Renal pelvis (tissue), 4 donors: ENCODE results near the gene PDIA6. TPM values are rescaled to one million over a fixed set of nuclear protein-coding genes. Genes with fewer than 3 reads are reported as not detected.

Experiments
- DNase-seq: peaks from one replicate; pipeline ENCODE4 v3.0.0-alpha.2; 2013
- polyA plus RNA-seq, 3 donors: library from polyadenylated mRNA; unstranded; fragments of 120-200 nt; gene quantifications; one replicate each; pipeline ENCODE4 v1.2.1, GENCODE V29; 2013; ENCODE audit not compliant: insufficient read length in 3 of 3

Gene PDIA6
- polyA plus RNA-seq, 3 donors, result 330 to 372 (median 332) TPM

DNA sequence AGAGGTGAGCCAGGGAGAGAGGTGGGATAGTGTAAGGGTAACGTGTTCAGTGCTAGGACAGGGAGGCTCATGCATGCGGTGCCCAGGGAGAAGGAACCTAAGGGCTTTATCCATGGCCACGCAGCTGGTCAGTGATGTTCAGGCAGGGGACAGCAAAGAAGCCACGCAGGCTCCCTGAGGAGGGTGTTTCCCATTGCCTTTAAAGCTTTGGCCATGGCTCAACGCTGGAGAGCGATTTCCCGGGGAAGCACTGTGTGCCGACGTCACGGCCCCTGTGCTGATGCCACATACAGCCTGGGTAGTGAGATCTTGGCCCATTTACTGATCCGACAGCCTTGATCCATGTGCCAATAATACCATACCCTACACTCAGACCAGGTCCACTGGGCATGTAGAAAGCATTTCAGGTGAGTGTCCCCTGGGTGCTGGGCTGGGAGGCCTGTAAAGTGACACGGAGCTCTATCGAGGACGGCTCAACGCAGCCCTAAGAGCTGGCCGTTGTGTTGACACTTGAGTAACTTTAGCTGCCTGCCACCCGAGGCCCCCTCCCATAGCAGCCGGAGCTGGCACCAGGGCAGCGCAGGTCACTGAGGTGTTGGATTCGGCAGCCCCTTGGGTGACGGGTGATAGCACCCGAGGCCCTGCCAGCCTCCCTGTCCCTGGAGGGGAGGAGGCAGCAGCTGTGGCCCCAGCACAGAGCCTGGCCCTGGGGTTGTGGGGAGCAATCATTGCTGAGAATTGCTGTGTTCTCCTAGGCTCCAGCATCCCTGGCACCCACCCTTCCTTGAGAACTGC lies 41.4 kb downstream of the PDIA6 start:
- DNase-seq, result no peak

DNA sequence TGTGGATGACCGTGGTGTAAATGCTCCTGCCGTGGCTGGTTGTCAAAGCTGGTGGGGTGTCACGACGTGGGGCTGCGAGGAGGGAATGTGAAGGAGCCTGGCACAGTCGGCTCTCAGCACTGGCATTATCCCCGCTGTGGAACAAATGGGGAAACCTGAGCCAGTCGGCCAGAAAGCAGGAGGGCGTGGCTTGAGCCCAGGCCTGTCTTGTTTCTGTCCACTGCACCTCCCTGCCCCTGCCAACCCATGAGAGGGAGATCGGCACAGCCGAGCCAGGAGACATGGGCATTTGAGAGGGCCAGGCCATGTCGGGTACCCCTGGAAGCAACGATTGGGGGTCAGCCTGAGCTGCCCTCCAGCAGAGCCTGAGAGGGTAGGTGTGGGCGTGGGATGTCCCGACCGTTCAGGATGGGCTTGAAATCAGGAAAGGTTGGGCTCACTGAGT lies 44.5 kb downstream of the PDIA6 start:
- DNase-seq, result no peak

DNA sequence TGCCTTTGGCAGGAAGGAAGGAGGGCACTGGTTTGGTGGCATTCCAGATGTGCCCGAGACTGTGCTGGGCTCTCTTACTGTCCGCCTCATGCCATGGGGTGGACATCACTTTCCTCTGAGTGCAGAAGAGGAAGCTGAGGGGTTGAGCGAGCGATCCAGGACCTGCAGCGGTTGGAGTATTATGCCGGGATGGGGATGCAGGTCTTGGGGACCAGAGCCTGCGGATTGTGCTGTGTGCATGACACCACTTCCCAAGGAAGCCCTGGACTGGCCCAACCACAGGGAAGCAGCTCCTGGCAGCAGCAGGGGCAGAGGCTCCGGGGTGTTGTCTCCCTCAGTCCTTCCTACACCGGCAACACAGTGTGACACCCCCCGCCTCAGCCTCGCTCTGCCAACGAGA lies 46.7 kb downstream of the PDIA6 start:
- no peak for DNase-seq

DNA sequence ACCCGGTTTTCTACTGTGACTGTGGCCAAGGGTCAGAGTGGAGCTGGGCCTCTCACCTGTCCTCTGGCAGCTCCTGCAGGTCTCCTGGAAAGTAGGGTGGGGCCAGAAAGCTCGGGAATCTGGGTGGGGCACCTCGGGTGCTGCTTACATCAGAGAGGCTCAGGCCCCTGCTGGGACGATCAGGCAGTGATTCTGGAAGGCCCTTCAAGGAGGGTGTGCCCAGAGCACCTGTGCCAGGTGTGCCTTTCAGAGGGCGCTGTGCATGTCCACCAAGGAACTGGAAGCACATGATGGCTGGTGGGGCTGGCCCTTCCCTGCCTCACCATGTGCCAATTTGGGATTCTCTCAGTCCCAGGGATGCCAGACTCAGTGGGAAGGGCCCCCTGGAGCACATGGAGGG lies 47.1 kb downstream of the PDIA6 start:
- no peak for DNase-seq

DNA sequence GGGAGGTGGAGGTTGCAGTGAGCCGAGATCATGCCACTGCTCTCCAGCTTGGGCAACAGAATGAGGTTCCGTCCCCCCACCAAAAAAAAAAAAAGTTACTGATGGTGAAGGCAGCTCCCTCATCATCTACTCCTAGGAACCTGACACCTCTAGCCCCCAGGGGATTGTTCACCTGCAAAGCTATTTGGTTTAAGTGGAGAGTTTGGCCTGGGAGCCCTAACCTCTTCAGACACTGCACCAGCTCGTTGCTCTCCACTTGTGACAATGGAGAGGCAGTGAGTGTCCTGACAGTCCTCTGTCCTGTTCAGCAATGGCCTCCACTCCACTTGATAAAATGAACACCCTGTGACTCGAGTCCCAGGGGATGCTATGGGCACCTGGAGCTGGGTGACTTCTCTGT lies 47.7 kb downstream of the PDIA6 start:
- no peak for DNase-seq

DNA sequence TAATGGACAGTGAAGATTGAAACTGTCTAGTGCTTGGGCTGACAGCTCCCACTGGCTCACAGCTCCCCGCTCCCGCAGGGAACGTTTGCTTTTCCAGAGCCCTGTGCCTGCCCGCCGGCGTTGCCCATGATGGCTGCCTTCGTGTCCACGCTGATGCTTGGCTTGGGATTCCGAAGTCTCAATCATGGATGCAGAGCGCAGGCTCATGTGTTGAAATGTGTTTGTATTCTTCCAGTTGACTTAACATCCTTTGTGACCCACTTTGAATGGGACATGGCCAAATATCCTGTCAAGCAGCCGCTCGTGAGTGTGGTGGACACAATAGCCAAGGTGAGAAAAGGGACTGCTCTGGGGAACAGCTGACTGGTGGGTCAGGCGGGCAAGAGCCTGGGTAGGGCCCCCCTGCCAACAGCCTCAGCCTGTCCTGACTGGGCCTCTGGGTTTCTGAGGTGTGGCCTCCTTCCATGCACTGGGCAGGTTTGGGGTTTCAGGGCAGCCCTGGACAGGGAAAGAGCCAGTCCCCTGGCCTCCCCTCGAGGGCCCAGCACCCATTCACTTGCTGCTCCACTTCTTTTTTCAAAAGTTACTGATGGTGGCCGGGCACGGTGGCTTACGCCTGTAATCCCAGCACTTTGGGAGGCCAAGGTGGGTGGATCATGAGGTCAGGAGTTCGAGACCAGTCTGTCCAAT lies 48.3 kb downstream of the PDIA6 start:
- no peak for DNase-seq

DNA sequence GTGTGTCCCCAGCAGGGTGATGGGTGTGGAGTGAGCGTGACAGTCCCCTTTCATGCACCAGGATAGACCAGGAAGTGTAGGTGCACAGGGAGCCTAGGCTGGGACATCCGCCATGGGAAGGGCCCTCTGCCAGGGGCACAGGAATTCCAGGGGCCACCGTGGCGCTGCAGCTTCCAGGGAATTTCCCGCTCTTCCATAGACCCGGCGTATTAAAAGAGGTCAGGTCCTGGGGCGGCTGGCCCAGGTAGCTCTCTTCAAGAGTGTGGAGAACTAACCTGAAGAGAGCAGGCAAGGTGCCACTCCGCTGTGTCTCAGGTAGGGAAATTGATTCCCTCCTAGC lies 49.2 kb downstream of the PDIA6 start:
- no peak for DNase-seq

DNA sequence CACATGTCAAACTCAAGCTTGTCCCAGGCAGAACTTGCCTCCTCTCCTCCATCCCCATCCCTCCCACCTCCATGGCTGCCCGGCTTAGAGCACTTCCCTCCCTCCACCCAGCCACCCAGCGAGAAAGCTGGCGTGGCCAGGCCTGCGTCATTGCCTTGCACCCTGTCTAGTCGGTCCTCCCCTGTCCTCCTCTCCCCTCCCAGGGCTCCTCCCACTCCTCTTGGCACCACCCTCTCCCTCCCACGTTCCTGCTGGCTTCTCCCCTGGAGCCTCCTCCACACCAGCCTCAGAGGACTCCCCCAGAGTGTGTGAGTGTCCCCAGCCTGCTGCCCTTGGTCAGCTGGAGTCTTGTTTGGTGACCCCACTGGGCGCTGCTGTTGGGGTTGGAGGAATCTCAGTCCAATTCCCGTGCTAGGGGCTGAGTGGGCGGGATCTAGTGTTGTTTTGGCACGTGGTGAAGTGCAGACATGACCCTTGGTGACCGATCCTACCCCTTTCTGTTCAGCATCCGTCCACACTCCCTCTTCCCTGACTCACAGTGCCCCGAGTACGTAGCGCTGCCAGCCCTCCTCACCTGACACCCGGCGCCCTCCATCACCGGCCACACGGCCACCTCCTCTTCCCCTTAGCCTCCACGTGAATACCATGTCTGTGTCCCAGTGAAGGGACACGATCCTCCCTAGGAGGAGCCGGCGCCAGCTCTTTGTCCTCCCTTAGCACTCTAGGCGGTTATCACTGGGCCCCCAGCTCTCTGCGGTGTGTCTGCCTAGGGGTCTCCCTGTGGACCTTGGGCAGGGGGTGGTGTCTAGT lies 49.7 kb downstream of the PDIA6 start:
- peak; percentile 49 for DNase-seq

DNA sequence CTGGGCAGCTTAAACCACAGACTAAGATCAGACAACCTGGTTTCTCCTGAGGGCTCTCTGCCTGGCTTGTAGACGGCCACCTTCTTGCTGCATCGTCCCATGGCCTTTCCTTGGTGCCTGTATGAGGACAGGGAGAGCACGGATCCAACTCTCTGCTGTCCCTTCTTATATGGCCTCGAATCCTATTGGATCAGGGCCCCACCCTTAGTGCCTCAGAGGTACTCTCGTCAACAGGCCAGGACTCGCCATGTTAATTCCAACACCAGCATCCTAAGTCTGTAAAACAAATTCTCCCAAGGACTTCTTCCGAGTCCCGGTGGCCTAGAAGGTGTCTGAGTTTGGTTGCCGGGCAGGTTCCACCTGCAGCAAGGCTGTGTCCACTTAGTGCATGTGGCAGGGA lies 51.0 kb downstream of the PDIA6 start:
- no peak for DNase-seq

DNA sequence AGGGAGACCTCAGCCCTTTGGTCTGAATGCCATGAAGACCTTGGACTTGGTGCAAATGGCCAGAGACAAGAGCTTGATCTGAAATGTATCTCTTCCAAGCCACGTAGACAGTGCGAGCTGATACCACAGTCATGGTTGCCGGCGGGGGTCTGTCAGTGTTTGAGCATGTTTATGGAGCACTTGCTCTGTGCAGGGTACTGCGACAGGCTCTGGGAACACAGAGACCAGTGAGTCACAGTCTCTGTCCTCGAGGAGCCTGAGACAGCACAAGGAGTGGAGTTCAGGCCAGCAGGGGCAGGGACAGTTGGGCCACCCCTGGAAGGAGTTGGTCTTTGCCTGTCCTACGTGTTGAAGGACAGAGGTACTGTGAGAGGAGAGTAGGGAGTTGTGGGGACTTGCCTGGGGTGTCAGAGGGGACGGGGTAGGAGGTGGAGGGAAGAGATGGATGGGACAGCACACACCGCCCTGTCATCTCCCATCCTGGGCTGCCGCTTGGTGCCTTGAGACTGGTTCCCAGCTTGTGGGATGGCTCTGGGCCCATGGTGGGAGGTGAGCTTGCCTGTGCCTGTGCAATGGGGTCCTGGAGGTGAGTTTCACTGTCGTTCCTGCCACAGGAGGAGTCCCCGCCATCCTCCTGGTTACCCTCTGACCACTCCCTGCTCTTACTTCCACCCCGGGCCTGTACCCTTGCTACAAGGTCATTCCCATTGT lies 51.6 kb downstream of the PDIA6 start:
- no peak for DNase-seq

DNA sequence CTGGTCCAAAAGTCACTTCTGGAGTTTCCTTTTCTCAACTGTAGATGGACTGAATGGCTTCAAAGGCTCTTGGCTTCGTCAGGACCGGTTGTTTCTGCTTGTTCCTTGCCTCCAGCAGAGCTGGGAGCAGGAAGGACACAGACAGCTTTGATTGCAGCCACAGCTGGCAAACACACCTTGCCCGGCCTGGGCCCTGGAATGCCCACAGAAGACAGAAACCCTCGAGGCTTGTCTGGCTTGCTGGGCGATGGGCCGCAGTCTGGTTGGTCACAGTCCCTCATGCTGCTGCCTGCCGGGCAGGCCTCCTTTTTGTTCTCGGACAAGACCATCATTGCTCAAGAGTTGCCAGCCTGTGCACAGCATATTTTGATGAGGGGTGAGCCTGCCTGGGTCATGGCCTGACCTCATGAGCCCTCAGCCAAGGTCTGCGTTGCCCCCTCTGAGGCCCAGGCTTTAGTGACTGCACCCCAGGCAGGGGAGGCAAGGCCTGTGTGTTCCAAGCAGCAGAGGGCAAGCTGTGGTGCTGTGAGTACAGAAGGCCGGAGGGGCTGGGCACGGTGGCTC lies 53.4 kb downstream of the PDIA6 start:
- DNase-seq, result no peak

DNA sequence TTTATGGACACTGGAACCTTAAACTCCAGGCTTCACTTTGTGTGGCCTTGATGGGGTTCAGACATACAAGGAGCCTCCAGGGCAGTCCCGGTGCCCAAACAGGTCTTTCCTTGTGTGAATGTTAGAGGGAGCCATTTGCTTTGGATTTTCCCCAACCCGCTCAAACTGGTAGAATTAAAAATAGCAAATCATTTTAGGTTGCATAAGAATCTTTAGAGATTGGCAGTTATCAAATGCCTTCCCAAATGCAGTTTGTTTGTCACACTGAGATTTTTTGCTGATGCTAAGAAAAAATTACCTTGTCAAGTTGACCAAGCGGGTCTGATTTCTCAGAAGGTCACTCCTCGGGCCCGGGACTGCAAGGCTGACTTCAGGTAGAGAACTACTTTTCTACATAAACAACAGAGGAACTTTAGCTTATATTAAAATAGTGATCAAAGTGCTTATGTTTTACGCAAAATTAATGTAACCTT lies 54.7 kb downstream of the PDIA6 start:
- no peak for DNase-seq

DNA sequence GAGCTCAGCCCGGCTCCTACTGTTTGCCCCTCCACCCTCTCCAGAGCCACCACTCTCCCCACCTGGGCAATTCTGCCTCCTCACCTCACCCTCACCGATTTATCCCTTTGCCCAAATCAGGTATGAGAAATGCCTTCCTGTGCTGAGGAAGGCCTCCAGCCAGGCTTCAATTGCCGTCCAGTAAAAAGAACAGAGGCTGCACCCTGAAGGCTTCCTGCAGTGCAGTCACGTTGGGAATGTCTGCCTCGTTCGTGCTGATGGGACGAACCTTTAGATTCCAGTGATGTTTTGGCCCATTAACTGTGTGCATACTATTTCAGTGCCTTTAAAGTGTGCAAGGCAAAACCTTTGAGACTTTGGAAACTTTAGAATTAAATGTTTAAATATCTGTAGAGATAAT lies 57.0 kb downstream of the PDIA6 start:
- DNase-seq, result no peak

DNA sequence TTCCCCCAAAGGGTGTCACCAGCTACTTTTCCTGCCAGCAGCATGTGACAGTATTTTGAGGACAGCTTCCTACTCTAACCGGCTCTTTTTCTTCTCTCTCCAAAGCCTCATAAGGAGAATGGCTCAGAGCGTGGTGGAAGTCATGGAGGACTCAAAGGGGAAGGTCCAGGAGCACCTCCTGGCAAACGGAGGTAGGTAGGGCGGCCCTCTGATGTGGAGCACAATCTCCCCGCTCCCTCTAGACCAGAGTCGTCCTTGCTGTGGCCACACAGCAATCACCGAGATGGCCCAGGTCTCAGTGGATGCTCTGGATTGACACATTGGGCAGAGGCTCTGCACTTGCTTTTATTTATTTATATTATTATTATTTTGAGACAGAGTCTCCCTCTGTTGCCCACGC lies 58.7 kb downstream of the PDIA6 start:
- no peak for DNase-seq

DNA sequence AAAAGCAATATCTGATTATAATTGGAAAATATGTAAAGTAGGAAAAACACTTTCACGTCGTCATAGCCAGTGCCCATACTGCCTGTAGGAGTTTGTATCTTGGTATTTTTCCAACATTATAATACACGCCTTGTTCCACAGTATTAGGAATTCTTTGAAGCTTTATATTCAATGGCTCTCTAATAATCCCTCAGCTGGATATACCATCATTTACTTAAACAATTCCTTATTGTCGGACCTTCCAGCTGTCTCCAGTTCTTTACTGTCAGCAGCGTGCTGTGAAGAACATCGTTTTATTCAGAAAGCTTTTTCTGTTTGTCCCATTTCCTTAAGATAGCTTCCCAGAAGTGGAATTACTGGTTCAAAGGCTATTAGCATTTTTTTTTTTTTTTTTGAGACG lies 59.4 kb downstream of the PDIA6 start:
- no peak for DNase-seq

DNA sequence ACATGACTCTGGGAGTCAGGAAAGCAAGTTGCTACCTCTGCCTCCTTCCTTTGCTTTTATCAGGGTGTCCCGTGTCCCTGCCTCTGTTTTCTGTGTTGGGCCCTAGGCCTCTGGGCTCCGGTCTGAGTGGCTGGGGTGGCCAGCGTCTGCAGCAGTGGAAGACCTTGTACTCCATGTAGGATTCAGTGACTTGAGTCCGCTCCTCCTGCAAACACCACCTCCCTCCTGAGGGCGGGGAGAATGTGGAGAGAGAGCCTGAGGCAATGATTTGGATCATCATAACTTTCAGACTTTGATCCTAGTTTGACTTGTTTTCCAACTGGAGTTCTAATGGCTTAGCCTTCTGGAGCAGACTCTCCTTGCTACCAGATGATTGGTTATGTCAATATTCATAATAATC lies 60.3 kb downstream of the PDIA6 start:
- DNase-seq, result no peak

DNA sequence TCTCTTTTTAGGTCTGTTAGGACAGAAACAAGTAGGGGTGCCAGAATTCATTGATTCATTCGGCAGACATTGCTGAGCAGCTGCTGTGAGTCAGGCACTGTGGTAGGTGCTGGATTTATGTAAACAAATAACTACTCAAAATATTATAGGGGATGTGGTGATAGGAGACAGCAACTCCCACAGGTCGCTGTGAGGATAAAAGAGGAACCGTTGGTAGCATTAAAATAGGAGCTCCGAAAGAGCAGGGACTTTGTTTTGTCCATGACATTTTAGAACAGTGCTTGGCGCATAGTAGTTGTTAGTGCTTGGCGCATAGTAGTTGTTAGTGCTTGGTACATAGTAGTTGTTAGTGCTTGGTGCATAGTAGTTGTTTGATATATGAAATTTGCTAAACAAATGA lies 62.0 kb downstream of the PDIA6 start:
- DNase-seq, result no peak

DNA sequence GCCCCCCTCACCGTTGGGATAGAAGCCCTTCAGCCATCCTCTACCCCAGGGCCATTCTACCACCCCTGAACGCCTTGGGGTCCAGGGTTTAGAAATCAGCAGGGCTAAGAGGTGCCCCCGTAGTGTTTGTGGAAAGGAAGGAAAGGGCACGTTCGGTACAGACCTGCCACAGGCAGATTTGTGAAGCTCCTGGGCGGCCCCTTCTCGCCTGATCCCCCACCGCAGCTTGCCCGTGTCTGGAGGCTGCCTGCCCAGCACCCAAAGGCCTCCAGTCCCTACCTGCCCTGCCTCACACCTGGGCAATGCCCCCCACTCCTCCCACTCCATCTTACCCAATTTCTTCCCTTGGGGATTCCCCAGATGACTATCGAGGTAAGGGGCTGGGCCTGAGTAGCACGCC lies 69.9 kb downstream of the PDIA6 start:
- no peak for DNase-seq

DNA sequence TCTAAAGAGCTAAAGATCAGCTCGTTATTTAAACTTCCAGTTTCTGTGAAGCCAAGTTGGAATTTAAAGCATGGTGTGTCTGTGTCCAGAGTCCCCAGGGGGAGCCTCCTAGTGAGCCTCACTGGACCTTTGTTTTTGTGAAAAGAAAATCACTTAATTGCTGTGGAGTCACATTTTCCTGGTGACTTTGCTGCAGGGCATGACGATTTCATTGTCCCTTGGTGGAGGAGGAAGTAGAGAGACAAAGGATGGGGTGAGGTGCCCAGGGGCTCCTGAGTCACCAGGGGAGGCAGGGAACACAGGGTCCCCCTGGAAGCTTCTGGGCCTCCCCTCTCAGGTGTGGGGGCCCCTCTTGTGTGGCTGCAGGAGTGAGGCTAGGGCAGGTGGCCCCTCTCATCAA lies 71.4 kb downstream of the PDIA6 start:
- no peak for DNase-seq

DNA sequence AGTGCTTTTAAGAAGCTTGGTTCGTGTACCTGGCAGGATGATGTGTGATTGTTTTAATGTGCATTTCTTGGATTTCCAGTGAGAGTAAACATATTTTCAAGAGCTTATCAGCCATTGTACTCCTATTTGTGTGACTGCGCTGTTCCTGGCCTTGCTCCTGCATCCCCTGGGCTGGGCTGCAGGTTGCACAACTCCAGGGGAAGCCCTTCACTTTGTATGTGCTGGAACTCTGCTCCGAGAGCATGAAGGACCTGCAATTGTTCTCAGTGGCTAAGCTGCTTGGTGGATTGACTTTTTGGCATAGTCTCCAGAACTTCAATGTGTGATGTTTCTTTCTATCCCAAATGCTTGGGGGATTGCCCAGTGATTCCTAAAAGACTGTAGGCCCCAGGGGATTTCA lies 72.4 kb downstream of the PDIA6 start:
- no peak for DNase-seq

DNA sequence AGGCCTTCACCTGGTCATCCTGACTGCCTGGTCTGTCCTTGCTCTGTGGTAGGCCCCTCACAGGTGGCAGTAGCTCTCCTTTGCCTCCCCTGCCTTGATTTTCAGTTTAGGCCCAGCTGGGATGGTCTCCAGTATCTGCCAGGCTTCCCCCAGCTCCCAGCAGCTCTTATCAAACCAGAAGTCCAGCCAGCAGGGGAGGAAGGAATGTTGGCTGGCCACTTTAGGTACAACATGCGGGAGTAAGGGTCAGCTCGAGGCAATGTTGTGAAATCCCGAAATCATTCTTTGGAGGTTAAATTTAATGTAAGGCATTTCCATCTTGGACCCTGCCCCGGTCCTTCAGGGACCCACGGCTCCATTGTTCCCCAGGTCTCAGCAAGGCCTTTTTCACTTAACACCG lies 74.4 kb downstream of the PDIA6 start:
- no peak for DNase-seq

DNA sequence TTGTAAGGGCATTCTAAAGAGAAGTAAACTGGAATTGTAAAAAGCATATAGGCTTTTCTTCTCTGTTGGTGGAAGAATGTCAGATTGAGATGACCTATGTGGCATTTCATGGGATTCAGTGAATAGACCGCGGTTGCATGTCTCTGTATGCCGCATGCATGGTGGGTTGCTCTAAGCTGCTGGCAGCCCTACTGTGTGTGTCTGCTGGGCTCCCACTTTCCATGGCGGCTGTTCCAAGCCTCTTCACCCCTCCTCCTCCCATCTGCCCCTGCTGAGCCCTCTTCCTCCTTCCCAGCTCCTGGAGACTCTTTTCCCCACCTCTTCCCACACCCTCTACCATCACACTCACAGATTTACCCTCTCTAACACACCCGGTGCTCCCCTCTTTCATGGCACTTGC lies 78.6 kb downstream of the PDIA6 start:
- no peak for DNase-seq
